HEK293T (cell line): ENCODE data around the gene RBM27.
"Not testable (repeated sequence)": the region's sequence is repeated elsewhere in the genome, so short reads cannot be mapped to it uniquely, and the experiment has no call there.

Experiments
- ARNT ChIP-seq: fragments of 450-650 bp; IDR thresholded peaks from 2 replicates; pipeline ENCODE4 v1.6.1; 2017; ENCODE audit warnings: mild to moderate bottlenecking
- BHLHE40 ChIP-seq: fragments of 450-650 bp; IDR thresholded peaks from 2 replicates; pipeline ENCODE4 v1.6.1; 2016; ENCODE audit warnings: mild to moderate bottlenecking, moderate library complexity, borderline replicate concordance
- ELF4 ChIP-seq: fragments of 450-650 bp; IDR thresholded peaks from 2 replicates; pipeline ENCODE4 v1.6.1; 2017; ENCODE audit warnings: antibody characterized with exemption
- FOXA1 ChIP-seq: fragments of 450-650 bp; IDR thresholded peaks from 2 replicates; pipeline ENCODE4 v1.6.1; 2016; ENCODE audit warnings: mild to moderate bottlenecking
- FOXK2 ChIP-seq: fragments of 450-650 bp; IDR thresholded peaks from 2 replicates; pipeline ENCODE4 v1.6.1; 2016; ENCODE audit warnings: mild to moderate bottlenecking
- FOXM1 ChIP-seq: fragments of 450-650 bp; IDR thresholded peaks from 2 replicates; pipeline ENCODE4 v1.6.1; 2017; ENCODE audit warnings: mild to moderate bottlenecking, borderline replicate concordance
- HDGF ChIP-seq: fragments of 450-650 bp; IDR thresholded peaks from 2 replicates; pipeline ENCODE4 v1.6.1; 2017; ENCODE audit warnings: antibody characterized with exemption, borderline replicate concordance
- SP1 ChIP-seq: fragments of 450-650 bp; IDR thresholded peaks from 2 replicates; pipeline ENCODE4 v1.6.1; 2017
- SUZ12 ChIP-seq: fragments of 450-650 bp; IDR thresholded peaks from 2 replicates; pipeline ENCODE4 v1.6.1; 2016; ENCODE audit warnings: mild to moderate bottlenecking
- TARDBP ChIP-seq: fragments of 450-650 bp; IDR thresholded peaks from 2 replicates; pipeline ENCODE4 v1.6.1; 2016
- TF ChIP-seq, protein P1 (sequence below): fragments of 450-650 bp; IDR thresholded peaks from 2 replicates; pipeline ENCODE4 v1.6.1; 2016

DNA sequence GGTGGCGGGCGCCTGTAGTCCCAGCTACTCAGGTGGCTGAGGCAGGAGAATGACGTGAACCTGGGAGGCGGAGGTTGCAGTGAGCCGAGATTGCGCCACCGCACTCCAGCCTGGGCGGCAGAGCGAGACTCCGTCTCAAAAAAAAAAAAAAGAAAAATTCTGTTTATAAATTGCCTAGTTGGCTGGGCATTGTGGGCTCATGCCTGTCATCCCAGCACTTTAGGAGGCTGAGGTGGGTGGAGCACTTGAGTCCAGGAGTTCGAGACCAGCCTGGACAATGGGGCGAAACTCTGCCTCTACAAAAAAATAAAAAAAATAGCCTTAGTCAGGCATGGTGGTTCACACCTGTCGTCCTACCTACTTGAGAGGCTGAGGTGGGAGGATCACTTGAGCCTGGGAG lies 7.4 kb downstream of the RBM27 start:
- not testable (repeated sequence) for TF ChIP-seq BHLHE40, SP1, TARDBP, FOXK2, FOXM1, FOXA1, SUZ12, ELF4, ARNT, HDGF
- TF ChIP-seq, protein P1, sequence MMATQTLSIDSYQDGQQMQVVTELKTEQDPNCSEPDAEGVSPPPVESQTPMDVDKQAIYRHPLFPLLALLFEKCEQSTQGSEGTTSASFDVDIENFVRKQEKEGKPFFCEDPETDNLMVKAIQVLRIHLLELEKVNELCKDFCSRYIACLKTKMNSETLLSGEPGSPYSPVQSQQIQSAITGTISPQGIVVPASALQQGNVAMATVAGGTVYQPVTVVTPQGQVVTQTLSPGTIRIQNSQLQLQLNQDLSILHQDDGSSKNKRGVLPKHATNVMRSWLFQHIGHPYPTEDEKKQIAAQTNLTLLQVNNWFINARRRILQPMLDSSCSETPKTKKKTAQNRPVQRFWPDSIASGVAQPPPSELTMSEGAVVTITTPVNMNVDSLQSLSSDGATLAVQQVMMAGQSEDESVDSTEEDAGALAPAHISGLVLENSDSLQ: not testable (repeated sequence)
